Fibroblast of pulmonary artery (primary cell): ENCODE measurements around the gene IFITM1.
"Not testable (repeated sequence)": the region's sequence is repeated elsewhere in the genome, so short reads cannot be mapped to it uniquely, and the experiment has no call there.

Experiments used
- DNase-seq: peaks from one replicate; pipeline ENCODE4 v3.0.0-alpha.2; 2010; ENCODE audit warnings: low read depth
- H3K4me3 ChIP-seq: replicated peaks from 2 replicates; pipeline ENCODE4 v1.5.1; 2011; ENCODE audit warnings: low read depth, mild to moderate bottlenecking, control low read depth, low read length, moderate library complexity
- CTCF ChIP-seq: IDR thresholded peaks from 2 replicates; pipeline ENCODE4 v1.5.1; 2011; ENCODE audit warnings: mild to moderate bottlenecking, control low read depth, low read length, inconsistent platforms; ENCODE audit errors: missing control alignments

The IFITM1 gene

GRCh38 chr11:312092-312816 lies 1.6 kb upstream of the IFITM1 start:
- peak; percentile 53 for DNase-seq
- no peak for TF ChIP-seq CTCF
- peak overlapping the region; percentile 34 for H3K4me3 ChIP-seq

- TF ChIP-seq CTCF = no peak
- H3K4me3 ChIP-seq = peak overlapping the region; percentile 81
- no peak for DNase-seq
Measured at GRCh38 chr11:313304-313786, 495 bp upstream of the IFITM1 start.

GRCh38 chr11:314554-314875 lies 675 bp downstream of the IFITM1 start:
- H3K4me3 ChIP-seq = peak overlapping the region; percentile 81
- not testable (repeated sequence) for DNase-seq

GRCh38 chr11:315051-315481 lies 1.2 kb downstream of the IFITM1 start:
- no peak for TF ChIP-seq CTCF
- no peak for DNase-seq
- H3K4me3 ChIP-seq = peak overlapping the region; percentile 81

GRCh38 chr11:315516-315994 lies 1.7 kb downstream of the IFITM1 start:
- peak overlapping the region; percentile 81 for H3K4me3 ChIP-seq
- DNase-seq = no peak
- no peak for TF ChIP-seq CTCF

GRCh38 chr11:316031-316701 lies 2.3 kb downstream of the IFITM1 start:
- no peak for TF ChIP-seq CTCF
- peak overlapping the region; percentile 81 for H3K4me3 ChIP-seq
- DNase-seq = no peak

GRCh38 chr11:316891-317301 lies 3.1 kb downstream of the IFITM1 start:
- no peak for DNase-seq
- TF ChIP-seq CTCF = no peak
- H3K4me3 ChIP-seq = peak overlapping the region; percentile 81

GRCh38 chr11:317668-318404 lies 4.0 kb downstream of the IFITM1 start:
- peak overlapping the region; percentile 9 for H3K4me3 ChIP-seq

GRCh38 chr11:318405-319120 lies 4.7 kb downstream of the IFITM1 start:
- DNase-seq = not testable (repeated sequence)
- H3K4me3 ChIP-seq = peak overlapping the region; percentile 75

More at GRCh38 chr11:317668-318404, 4.0 kb downstream of the IFITM1 start:
- not testable (repeated sequence) for DNase-seq
